Gastrocnemius medialis (tissue), 4 donors: Measurements from ENCODE around the gene TCF3.

Source experiments
- CTCF ChIP-seq, 5 experiments: fragments of 450-650 bp in 3 of 5; fragments of 200-600 bp in 2 of 5; sonication (generic) in 2 of 5; IDR thresholded peaks in 4 of 5; conservative IDR thresholded peaks in 1 of 5; 1 replicate in 4 of 5; 2 replicates in 1 of 5; pipeline ENCODE4 v1.5.1; 2016 to 2019; ENCODE audit warnings: antibody characterized with exemption in 5 of 5, mild to moderate bottlenecking in 3 of 5, moderate library complexity in 3 of 5
- POLR2A ChIP-seq, 2 donors: fragments of 450-650 bp; IDR thresholded peaks; one replicate each; pipeline ENCODE4 v1.6.1; 2017; ENCODE audit warnings: antibody characterized with exemption in 2 of 2, mild to moderate bottlenecking in 2 of 2, moderate library complexity in 2 of 2

- TF ChIP-seq CTCF (IDR thresholded peaks at IDR 0.05 in 4 of 5, conservative IDR thresholded peaks at IDR 0.05 in 1 of 5) (no peak), POLR2A (IDR thresholded peaks at IDR 0.05) (no peak)
These were observed 25.9 kb downstream of the TCF3 start for GRCh38 chr19:1626417-1627010.
